Loucy (cell line): ENCODE measurements around the gene MLYCD.

Experiments used
- H2AFZ ChIP-seq: fragments of 200-600 bp; sonication (generic); 2 replicates; pipeline ENCODE4 v1.6.0; 2016; ENCODE audit warnings: antibody characterized with exemption, mild to moderate bottlenecking, low read length, moderate library complexity
- H3F3A ChIP-seq: fragments of 200-600 bp; 2 replicates; pipeline ENCODE4 v1.6.0; 2016; ENCODE audit warnings: antibody characterized with exemption, low read depth, mild to moderate bottlenecking
- H3K27me3 ChIP-seq: fragments of 200-600 bp; sonication (generic); 2 replicates; pipeline ENCODE4 v1.6.1; 2014; ENCODE audit warnings: low read length, mild to moderate bottlenecking; ENCODE audit not compliant: insufficient read depth, poor library complexity, severe bottlenecking
- H3K36me3 ChIP-seq: fragments of 200-600 bp; sonication (generic); 2 replicates; pipeline ENCODE4 v1.6.1; 2016; ENCODE audit warnings: low read length; ENCODE audit not compliant: insufficient read depth
- H3K4me1 ChIP-seq: fragments of 200-600 bp; sonication (generic); 2 replicates; pipeline ENCODE4 v1.5.1; 2014; ENCODE audit warnings: low read length, mild to moderate bottlenecking; ENCODE audit not compliant: insufficient read depth, poor library complexity, severe bottlenecking
- H3K4me2 ChIP-seq: fragments of 200-600 bp; sonication (generic); 2 replicates; pipeline ENCODE4 v1.6.0; 2014; ENCODE audit warnings: antibody characterized with exemption, low read length, low read depth, mild to moderate bottlenecking; ENCODE audit not compliant: poor library complexity, severe bottlenecking
- H3K4me3 ChIP-seq: fragments of 200-600 bp; sonication (generic); 2 replicates; pipeline ENCODE4 v1.5.1; 2014; ENCODE audit warnings: low read length, mild to moderate bottlenecking, mixed read lengths; ENCODE audit not compliant: poor library complexity, severe bottlenecking
- H3K79me2 ChIP-seq: fragments of 200-600 bp; sonication (generic); 2 replicates; pipeline ENCODE4 v1.6.1; 2014; ENCODE audit warnings: low read length; ENCODE audit not compliant: insufficient read depth
- H3K9ac ChIP-seq: fragments of 200-600 bp; sonication (generic); 2 replicates; pipeline ENCODE4 v1.6.0; 2014; ENCODE audit warnings: mild to moderate bottlenecking, low read depth, low read length, moderate library complexity; ENCODE audit not compliant: poor library complexity, severe bottlenecking
- H3K9me2 ChIP-seq: fragments of 200-600 bp; sonication (generic); replicated peaks from 2 replicates; pipeline ENCODE4 v1.6.1; 2016; ENCODE audit warnings: low read depth, low read length, mixed read lengths
- H3K9me3 ChIP-seq: fragments of 200-600 bp; sonication (generic); 2 replicates; pipeline ENCODE4 v1.6.1; 2014; ENCODE audit warnings: mild to moderate bottlenecking, antibody characterized with exemption, low read length, low read depth; ENCODE audit not compliant: insufficient read depth
- H4K20me1 ChIP-seq: fragments of 200-600 bp; sonication (generic); 2 replicates; pipeline ENCODE4 v1.6.0; 2014; ENCODE audit warnings: antibody characterized with exemption, low read length, mild to moderate bottlenecking; ENCODE audit not compliant: insufficient read depth, poor library complexity, severe bottlenecking
- EZH2phosphoT487 ChIP-seq: fragments of 200-600 bp; IDR thresholded peaks from 2 replicates; pipeline ENCODE4 v1.6.1; 2018; ENCODE audit warnings: antibody characterized with exemption, mild to moderate bottlenecking, moderate library complexity, borderline replicate concordance
- TF ChIP-seq, protein P1 (sequence below): fragments of 200-600 bp; sonication (generic); conservative IDR thresholded peaks from 2 replicates; pipeline ENCODE4 v1.5.1; 2014; ENCODE audit warnings: mild to moderate bottlenecking, antibody characterized with exemption, low read length

The MLYCD gene

DNA sequence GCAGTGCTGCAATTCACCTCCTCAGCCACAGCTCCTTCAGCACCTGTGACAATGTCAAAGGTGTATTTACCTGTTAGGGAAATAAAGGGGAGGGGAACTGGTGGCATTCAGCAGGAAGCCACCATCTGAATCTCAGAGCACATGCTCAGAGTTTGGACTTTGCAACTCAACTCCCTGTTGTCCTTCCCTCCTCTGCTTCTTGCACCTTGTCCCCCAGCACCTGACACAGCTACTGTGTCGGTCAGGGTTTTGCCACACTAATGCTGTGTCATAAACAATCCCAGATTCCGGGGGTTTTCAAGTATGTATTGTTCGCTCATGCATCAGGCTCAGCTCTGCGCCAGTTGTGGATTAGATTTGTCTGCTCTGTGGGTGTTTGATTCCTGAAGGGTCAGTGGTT lies 47.4 kb upstream of the MLYCD start:
- Histone ChIP-seq H3K4me2 (no peak overlapping the region), H4K20me1 (no peaks in the 10 kb centered on the region), H3K9me3 (no peaks in the 10 kb centered on the region), H3K9me2 (no peaks in the 10 kb centered on the region), H3K27me3 (no peaks in the 10 kb centered on the region), H2AFZ (no peak overlapping the region), H3K79me2 (no peaks in the 10 kb centered on the region), H3F3A (no peaks in the 10 kb centered on the region), H3K36me3 (no peaks in the 10 kb centered on the region), H3K4me3 (no peak overlapping the region), H3K9ac (no peak overlapping the region), H3K4me1 (no peaks in the 10 kb centered on the region)
- TF ChIP-seq EZH2phosphoT487 = no peak
- TF ChIP-seq, protein P1, sequence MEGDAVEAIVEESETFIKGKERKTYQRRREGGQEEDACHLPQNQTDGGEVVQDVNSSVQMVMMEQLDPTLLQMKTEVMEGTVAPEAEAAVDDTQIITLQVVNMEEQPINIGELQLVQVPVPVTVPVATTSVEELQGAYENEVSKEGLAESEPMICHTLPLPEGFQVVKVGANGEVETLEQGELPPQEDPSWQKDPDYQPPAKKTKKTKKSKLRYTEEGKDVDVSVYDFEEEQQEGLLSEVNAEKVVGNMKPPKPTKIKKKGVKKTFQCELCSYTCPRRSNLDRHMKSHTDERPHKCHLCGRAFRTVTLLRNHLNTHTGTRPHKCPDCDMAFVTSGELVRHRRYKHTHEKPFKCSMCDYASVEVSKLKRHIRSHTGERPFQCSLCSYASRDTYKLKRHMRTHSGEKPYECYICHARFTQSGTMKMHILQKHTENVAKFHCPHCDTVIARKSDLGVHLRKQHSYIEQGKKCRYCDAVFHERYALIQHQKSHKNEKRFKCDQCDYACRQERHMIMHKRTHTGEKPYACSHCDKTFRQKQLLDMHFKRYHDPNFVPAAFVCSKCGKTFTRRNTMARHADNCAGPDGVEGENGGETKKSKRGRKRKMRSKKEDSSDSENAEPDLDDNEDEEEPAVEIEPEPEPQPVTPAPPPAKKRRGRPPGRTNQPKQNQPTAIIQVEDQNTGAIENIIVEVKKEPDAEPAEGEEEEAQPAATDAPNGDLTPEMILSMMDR = no peak

DNA sequence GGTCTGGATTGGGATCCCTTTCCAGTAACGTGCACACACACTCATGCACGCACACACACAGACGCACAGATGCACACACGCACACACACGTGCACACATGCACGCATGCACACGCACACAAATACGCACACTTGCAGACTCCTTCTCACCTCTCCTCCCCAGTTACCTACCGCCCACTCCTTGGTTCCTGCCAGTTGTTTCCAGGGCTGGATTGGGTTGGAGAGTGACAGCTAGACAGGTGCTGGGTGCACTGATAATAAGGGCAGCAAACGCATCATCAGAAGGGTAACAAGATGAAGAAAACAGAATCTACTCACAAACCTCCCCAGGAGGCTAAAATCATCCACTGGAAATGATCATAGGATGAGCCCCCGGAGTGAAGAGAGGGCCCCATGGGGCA lies 46.1 kb upstream of the MLYCD start:
- no peak for TF ChIP-seq EZH2phosphoT487
- TF ChIP-seq, protein P1 = no peak
- Histone ChIP-seq H4K20me1 (no peaks in the 10 kb centered on the region), H3K79me2 (no peaks in the 10 kb centered on the region), H3K4me3 (no peak overlapping the region), H3K4me2 (no peak overlapping the region), H3K9me3 (no peaks in the 10 kb centered on the region), H3K27me3 (no peaks in the 10 kb centered on the region), H3K36me3 (no peaks in the 10 kb centered on the region), H3K9me2 (no peaks in the 10 kb centered on the region), H3K4me1 (no peaks in the 10 kb centered on the region), H3F3A (no peaks in the 10 kb centered on the region), H2AFZ (no peak overlapping the region), H3K9ac (no peak overlapping the region)

DNA sequence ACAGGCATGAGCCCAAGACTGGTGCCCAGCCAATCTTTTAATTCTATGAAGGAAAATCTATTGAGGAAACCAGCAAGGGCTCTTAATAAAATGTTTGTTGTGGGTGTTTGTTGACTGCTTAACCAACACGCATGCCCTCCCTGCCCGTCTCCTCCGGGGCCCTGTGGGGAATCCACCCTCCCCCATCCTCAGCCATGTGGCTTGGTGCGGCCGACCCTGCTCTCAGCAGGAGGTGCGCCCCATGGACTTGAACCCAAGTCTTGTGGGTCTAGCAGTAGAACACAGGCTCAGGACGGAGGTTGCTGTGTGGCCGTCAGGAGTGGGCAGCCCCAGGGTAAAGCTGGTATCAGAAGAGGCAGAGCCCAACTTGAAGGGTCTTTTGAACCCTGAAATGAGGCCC lies 45.1 kb upstream of the MLYCD start:
- no peak overlapping the region for H2AFZ ChIP-seq
- H3K79me2 ChIP-seq = no peaks in the 10 kb centered on the region
- no peaks in the 10 kb centered on the region for H3K27me3 ChIP-seq
- no peaks in the 10 kb centered on the region for H3K36me3 ChIP-seq
- no peaks in the 10 kb centered on the region for H3K9me2 ChIP-seq
- no peaks in the 10 kb centered on the region for H3F3A ChIP-seq
- no peak overlapping the region for H3K4me3 ChIP-seq
- H3K4me2 ChIP-seq = no peak overlapping the region
- H3K9ac ChIP-seq = no peak overlapping the region
- H4K20me1 ChIP-seq = no peaks in the 10 kb centered on the region
- TF ChIP-seq, protein P1 = no peak
- TF ChIP-seq EZH2phosphoT487 = no peak
- no peaks in the 10 kb centered on the region for H3K9me3 ChIP-seq
- no peaks in the 10 kb centered on the region for H3K4me1 ChIP-seq
